Lower lobe of right lung (tissue), 2 donors: ENCODE measurements around the gene MLST8. TPM values are rescaled to one million over a fixed set of nuclear protein-coding genes. Genes with fewer than 3 reads are reported as not detected.

ENCODE experiments used
- ATAC-seq, 2 donors: fragments of 200-7000 bp; cut with Tn5 transposase; one replicate each; pipeline ENCODE4 v1.9.1; 2020 to 2022; ENCODE audit warnings: mild to moderate bottlenecking in 2 of 2, moderate library complexity in 2 of 2
- DNase-seq: peaks from one replicate; pipeline ENCODE4 v3.0.0-alpha.2; 2020
- H3K27ac ChIP-seq: fragments of 200-600 bp; one replicate; pipeline ENCODE4 v1.8.0; 2022
- H3K27me3 ChIP-seq: fragments of 200-600 bp; one replicate; pipeline ENCODE4 v1.8.0; 2022; ENCODE audit warnings: low read depth
- H3K36me3 ChIP-seq: fragments of 200-600 bp; one replicate; pipeline ENCODE4 v1.8.0; 2022; ENCODE audit warnings: mild to moderate bottlenecking
- H3K4me1 ChIP-seq: fragments of 200-600 bp; one replicate; pipeline ENCODE4 v1.8.0; 2022
- H3K4me3 ChIP-seq: fragments of 200-600 bp; one replicate; pipeline ENCODE4 v1.8.0; 2022; ENCODE audit warnings: mild to moderate bottlenecking
- H3K9me3 ChIP-seq: fragments of 200-600 bp; one replicate; pipeline ENCODE4 v1.8.0; 2022
- intact Hi-C: fragments of 100-400 bp; cut with DNase I; formaldehyde crosslinking; loops from one replicate; pipeline ENCODE4 v1.11.0; 2022
- total RNA-seq: library from RNA; stranded (reverse); fragmentation: NEBNext Ultra II Directional; extraction: Animal tissue kit (Norgen Biotek cat#: 25700); gene quantifications from one replicate; pipeline ENCODE4 v1.2.1, GENCODE V29; 2021
- TF ChIP-seq, protein P1 (sequence below): fragments of 200-600 bp; IDR thresholded peaks from one replicate; pipeline ENCODE4 v1.8.0; 2022; ENCODE audit warnings: antibody characterized with exemption, mild to moderate bottlenecking
- donor health status: DM: no; HTN: yes; CAD: no; lungs with severe emphysema.

The MLST8 gene
- total RNA-seq, 1 donor from 2014 or later = 26.6 TPM

DNA sequence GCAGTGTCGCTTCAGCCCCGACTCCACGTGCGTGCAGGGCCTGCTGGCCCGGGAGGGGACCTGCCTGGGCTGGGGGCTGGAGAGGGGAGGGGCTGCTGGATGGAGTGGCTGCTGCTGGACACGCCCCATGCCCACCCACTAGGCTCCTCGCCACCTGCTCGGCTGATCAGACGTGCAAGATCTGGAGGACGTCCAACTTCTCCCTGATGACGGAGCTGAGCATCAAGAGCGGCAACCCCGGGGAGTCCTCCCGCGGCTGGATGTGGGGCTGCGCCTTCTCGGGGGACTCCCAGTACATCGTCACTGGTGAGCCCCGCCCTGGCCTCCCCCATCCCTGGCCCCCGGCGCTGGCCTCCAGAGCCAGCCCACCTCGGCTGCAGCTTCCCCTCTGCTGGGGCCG lies 3.1 kb downstream of the MLST8 start:
- Histone ChIP-seq H3K27ac (no peak overlapping the region), H3K4me3 (no peak overlapping the region), H3K4me1 (peaks cover 39% of the 10 kb centered on the region), H3K36me3 (peaks cover 40% of the 10 kb centered on the region), H3K9me3 (no peaks in the 10 kb centered on the region), H3K27me3 (no peaks in the 10 kb centered on the region)
- intact Hi-C loops = no loop called here
- ATAC-seq (no peak), DNase-seq (peak; percentile 43)
- TF ChIP-seq, protein P1, sequence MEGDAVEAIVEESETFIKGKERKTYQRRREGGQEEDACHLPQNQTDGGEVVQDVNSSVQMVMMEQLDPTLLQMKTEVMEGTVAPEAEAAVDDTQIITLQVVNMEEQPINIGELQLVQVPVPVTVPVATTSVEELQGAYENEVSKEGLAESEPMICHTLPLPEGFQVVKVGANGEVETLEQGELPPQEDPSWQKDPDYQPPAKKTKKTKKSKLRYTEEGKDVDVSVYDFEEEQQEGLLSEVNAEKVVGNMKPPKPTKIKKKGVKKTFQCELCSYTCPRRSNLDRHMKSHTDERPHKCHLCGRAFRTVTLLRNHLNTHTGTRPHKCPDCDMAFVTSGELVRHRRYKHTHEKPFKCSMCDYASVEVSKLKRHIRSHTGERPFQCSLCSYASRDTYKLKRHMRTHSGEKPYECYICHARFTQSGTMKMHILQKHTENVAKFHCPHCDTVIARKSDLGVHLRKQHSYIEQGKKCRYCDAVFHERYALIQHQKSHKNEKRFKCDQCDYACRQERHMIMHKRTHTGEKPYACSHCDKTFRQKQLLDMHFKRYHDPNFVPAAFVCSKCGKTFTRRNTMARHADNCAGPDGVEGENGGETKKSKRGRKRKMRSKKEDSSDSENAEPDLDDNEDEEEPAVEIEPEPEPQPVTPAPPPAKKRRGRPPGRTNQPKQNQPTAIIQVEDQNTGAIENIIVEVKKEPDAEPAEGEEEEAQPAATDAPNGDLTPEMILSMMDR = no peak

DNA sequence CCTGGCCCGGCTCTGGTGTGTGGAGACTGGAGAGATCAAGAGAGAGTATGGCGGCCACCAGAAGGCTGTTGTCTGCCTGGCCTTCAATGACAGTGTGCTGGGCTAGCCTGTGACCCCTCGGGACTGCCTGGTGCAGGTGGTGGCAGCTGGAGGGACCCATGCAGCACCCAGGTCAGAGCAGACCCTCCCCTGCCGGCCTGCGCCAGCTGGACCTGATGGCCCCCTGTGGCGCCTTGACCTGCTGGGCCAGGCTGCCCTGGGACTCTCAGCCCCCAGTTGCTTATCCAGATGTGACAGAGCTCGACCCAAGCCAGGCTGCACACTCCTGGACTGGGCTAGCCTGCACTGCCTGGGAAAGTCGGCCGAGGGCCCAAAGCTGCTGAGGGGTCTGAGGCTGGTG lies 3.5 kb downstream of the MLST8 start:
- DNase-seq (no peak), ATAC-seq (no peak)
- no peak overlapping the region for H3K27ac ChIP-seq
- H3K4me3 ChIP-seq = no peak overlapping the region
- no peaks in the 10 kb centered on the region for H3K9me3 ChIP-seq
- TF ChIP-seq, protein P1 = no peak
- H3K4me1 ChIP-seq = peaks cover 44% of the 10 kb centered on the region
- H3K27me3 ChIP-seq = no peaks in the 10 kb centered on the region
- H3K36me3 ChIP-seq = peaks cover 40% of the 10 kb centered on the region
- intact Hi-C loops = no loop called here

DNA sequence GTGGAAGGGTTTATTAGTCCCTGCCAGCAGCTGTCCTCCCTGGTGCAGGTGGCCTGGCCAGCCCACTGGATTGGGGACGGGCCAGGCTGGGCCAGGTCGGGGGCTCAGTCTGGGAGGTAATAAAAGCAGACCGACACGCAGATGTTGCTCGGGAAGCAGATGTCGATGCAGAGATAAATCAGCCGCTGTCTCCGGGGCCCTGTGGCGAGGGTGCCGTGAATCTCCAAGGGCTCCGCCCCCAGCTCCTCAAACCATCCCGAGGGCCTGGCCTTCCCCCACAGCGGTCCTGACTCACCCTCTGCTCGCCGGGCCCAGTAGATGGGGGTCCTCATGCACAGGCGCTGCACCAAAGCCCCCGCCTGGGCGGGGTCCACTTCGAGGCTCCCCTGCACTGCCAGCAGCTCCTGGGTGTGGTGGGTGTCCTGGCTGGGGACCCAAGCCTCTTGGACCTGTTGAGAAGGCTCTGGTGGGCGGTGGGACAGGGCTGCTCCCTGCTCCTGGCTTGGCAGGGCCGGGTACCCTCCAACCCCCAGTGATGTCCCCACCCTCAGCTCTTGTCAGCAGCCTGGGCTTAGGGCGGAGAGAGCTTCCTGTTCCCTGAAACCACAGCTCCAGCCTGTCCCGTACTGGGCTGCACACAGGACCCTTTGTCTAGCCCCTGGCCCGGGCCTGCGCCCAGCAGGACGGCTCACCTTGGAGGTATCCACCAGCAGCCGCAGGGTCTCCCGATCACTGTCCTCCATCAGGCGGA lies 4.2 kb downstream of the MLST8 start:
- H3K4me3 ChIP-seq = no peak overlapping the region
- H3K27ac ChIP-seq = no peak overlapping the region
- TF ChIP-seq, protein P1 = no peak
- peaks cover 45% of the 10 kb centered on the region for H3K4me1 ChIP-seq
- H3K36me3 ChIP-seq = peaks cover 40% of the 10 kb centered on the region
- intact Hi-C loops = no loop called here
- DNase-seq (peak; percentile 45), ATAC-seq (no peak)
- no peaks in the 10 kb centered on the region for H3K27me3 ChIP-seq
- H3K9me3 ChIP-seq = no peaks in the 10 kb centered on the region

DNA sequence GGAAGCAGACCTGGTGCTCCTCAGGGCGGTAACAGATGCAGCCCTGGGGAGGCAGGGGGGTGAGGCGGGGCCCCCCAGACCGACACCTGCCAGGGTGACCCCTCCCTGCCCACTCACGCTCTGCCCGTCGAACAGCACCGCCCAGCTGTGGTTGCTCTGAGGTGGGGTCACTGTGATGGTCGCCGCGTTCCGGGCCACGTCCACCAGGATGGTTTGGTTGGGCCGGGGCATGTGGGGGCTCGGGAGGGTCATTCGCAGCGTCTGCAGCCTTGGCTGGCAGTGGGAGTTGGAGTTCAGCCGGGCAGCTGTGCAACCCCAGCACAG lies 4.7 kb downstream of the MLST8 start:
- TF ChIP-seq, protein P1 = no peak
- intact Hi-C loops = no loop called here
- H3K9me3 ChIP-seq = no peaks in the 10 kb centered on the region
- ATAC-seq (no peak), DNase-seq (no peak)
- peaks cover 40% of the 10 kb centered on the region for H3K4me1 ChIP-seq
- no peak overlapping the region for H3K27ac ChIP-seq
- H3K4me3 ChIP-seq = no peak overlapping the region
- H3K36me3 ChIP-seq = peaks cover 40% of the 10 kb centered on the region
- no peaks in the 10 kb centered on the region for H3K27me3 ChIP-seq

DNA sequence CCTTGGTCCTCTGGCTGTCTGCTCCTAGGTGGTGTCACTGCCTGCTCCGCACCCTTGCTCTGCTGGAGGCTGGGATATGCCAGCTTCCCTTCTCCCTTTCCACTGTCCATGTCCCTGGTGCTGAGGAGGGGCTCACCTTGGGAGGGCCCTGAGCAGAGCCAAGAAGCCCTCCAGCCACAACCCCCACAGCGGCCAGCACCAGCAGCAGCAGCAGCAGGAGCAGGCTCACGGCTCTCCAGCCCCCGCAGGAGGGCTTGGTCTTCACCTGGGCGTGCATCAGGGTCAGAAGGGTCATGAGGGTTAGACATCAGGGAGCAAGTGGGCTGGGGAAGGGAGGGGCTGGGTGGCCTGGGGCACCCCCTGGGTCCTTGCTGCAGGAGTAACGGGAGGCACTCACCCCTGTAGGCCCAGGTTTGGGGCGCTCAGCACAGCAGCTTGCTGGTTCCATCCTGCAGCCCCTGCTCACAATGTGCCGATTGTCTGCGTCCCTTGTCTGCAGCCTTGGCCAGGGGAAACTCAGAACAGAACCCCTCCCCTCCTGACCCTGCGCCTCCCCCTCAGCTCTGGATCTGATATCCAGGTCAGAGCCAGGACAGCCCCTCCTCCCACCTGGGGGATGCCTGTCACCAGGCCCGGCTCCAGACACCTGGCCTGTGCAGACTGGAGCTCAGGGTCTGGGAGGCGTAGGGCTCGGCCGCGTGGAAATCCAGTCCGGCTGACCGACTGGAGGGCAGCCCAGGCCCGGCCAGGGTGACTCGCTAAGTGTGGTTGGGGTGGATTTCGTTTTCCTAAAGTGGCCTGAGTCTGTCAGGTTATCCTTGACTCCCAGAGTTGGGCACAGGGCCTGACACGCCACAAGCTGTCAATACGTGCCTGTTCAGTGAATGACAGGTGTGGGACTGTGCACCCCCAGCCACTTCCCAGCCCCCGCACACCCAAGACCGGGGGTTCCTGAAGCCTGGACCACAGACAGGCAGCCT lies 5.4 kb downstream of the MLST8 start, which contains the start of gene BRICD5:
BRICD5 (minus strand) TSS at position 478 of the 980 bp plus-strand sequence; CDS start at position 448, 30 bp downstream.
- TF ChIP-seq, protein P1 = no peak
- H3K27ac ChIP-seq = no peak within 1 kb of the TSS
- H3K9me3 ChIP-seq = no peaks in the 10 kb centered on the region
- no peaks in the 10 kb centered on the region for H3K27me3 ChIP-seq
- H3K4me3 ChIP-seq = no peak within 1 kb of the TSS
- DNase-seq (peak; percentile 43), ATAC-seq (no peak)
- peaks cover 40% of the 10 kb centered on the region for H3K36me3 ChIP-seq
- peaks cover 40% of the 10 kb centered on the region for H3K4me1 ChIP-seq
- intact Hi-C loops = no loop called here
